ENCODE results near the gene NUDT8. TPM values are rescaled to one million over a fixed set of nuclear protein-coding genes. Genes with fewer than 3 reads are reported as not detected.

The NUDT8 gene
- total and polyA plus RNA-seq, 2 of the 8 experiments (the other 6 are each of a cell fraction or from before 2014, with no cell fraction given): 7.2 to 8.3 TPM

DNA sequence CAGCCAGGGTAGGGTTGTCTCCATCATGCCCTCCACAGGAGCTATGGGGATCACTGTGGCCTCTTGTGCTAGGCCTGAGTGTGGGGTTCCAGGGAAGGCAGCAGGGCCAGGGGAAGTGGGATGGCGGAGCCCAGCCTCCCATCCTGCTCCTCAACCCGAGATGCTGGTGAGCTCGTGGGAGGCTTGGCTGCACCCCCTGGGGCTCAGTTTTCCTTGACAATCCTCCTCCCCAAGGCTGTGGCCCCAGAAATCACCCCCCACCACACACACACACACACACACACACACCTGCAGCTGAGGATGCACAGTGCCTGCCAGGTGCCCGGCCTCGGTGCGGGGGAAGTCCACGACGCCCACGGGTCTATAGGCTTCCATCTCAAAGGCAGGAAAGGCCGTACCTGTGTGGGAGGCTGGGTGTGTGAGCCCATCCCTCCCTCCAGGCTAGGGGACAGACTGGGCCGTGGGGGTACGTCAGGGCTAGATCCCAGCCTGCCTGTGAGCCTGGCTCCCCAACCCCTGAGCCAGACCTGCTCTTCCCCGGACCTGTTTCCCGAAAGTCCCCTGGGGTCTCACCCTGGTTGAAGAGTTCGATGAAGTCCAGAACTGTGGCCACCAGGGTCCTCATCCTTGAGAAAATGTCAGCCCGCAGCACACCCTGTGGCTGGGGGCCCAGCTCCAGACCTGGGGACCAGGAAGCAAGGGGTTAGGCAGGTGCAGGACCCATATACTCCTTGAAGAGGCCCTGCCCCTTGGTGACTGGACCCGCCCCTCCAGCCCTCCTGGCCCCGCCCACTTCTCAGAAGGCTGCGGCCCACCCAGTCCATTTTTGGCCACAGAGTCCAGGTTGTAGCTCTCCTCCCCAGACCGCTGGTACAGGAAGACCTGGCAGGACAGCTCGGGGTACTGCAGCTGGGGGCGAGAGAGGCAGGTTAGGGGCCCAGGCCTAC is 15.0 kb upstream of the NUDT8 start:
- Histone ChIP-seq H3K56ac (replicated peaks; ENCODE audit: insufficient read length, low read depth, low read length) (no peak overlapping the region), H2AFZ (ENCODE audit: low read length) (no peak overlapping the region), H3K4me3 (ENCODE audit: extremely low read depth in 1 of 4, insufficient read depth in 2 of 4, low read depth in 3 of 4, low read length in 4 of 4) (no peak overlapping the region), H3K9me3 (ENCODE audit: insufficient read depth in 2 of 2, low read depth in 1 of 2, low read length in 1 of 2) (peaks cover 3 to 6% of the 10 kb centered on the region in 2 experiments; a peak in 3 of 4 replicates), H2BK20ac (ENCODE audit: low read length) (no peak overlapping the region), H3K23ac (ENCODE audit: insufficient read length) (no peak overlapping the region), H3K9ac (replicated peaks in 1 of 4; ENCODE audit: extremely low read depth in 1 of 4, low read depth in 3 of 4, low read length in 3 of 4) (no peak overlapping the region), H3K23me2 (ENCODE audit: low read depth, low read length) (peaks cover 3% of the 10 kb centered on the region), H3K4me2 (ENCODE audit: insufficient read depth in 1 of 2, low read depth in 2 of 2, low read length in 2 of 2) (no peak overlapping the region), H3K14ac (ENCODE audit: insufficient read length) (no peak overlapping the region), H4K8ac (ENCODE audit: extremely low read depth, insufficient read depth, low read length) (0 out of 2 replicates have a peak overlapping the region, but pooled peaks have one; percentile 40), H2AK5ac (ENCODE audit: low read depth, low read length) (no peak overlapping the region), H4K5ac (ENCODE audit: insufficient read length, low read depth, low read length) (no peak overlapping the region), H2BK5ac (ENCODE audit: low read depth, low read length) (no peak overlapping the region), H2BK120ac (replicated peaks; ENCODE audit: low read depth, low read length) (no peak overlapping the region), H3K4ac (replicated peaks; ENCODE audit: insufficient read length, low read depth, low read length) (no peak overlapping the region), H4K91ac (replicated peaks; ENCODE audit: insufficient read length, low read length) (no peak overlapping the region), H2BK15ac (ENCODE audit: low read length) (no peak overlapping the region), H3K18ac (ENCODE audit: extremely low read depth, low read length) (peak overlapping the region; percentile 32), H3K79me1 (ENCODE audit: low read depth, low read length) (no peaks in the 10 kb centered on the region), H4K20me1 (replicated peaks in 1 of 2; ENCODE audit: control insufficient read depth in 1 of 2, insufficient read depth in 2 of 2, low read length in 2 of 2) (peaks cover 0 to 4% of the 10 kb centered on the region in 2 experiments), H3K79me2 (ENCODE audit: control insufficient read depth in 1 of 2, insufficient read depth in 2 of 2, low read length in 2 of 2) (no peaks in the 10 kb centered on the region), H3K27me3 (replicated peaks in 1 of 4; ENCODE audit: control insufficient read depth in 3 of 4, extremely low read depth in 1 of 4, insufficient read depth in 3 of 4, low read length in 3 of 4) (peaks cover 5 to 20% (median 13%) of the 10 kb centered on the region in 4 experiments), H3K4me1 (replicated peaks in 1 of 4; ENCODE audit: control insufficient read depth in 3 of 4, insufficient read depth in 4 of 4, low read length in 3 of 4) (peaks cover 0 to 6% (median 0%) of the 10 kb centered on the region in 4 experiments; a peak in 1 of 7 replicates), H3K36me3 (ENCODE audit: control insufficient read depth in 2 of 4, insufficient read depth in 4 of 4, low read length in 3 of 4) (no peaks in the 10 kb centered on the region; a peak in 1 of 8 replicates), H2BK12ac (ENCODE audit: low read depth, low read length) (peak overlapping the region; percentile 80; the same call in 1 of the 2 replicates), H3K27ac (ENCODE audit: low read depth, low read length) (no peak overlapping the region)
- POLR2A ChIA-PET (ENCODE audit: partially characterized antibody): interaction anchor here (1.0 to 1.5 kb wide), 2 partner anchors 17 to 31 kb away, joined by 3 read pairs; no protein-coding TSS in a partner anchor
- DNase-seq (ENCODE audit: low read depth in 1 of 2, low spot score in 2 of 2) (peak in 1 of 2 experiments; percentile 56), FAIRE-seq (no peak)
- CTCF ChIA-PET (ENCODE audit: partially characterized antibody): interaction anchor here (0.6 to 8.6 kb wide), 20 partner anchors 10 to 173 kb away, joined by 3 to 99 read pairs (median 4); partner anchors contain the start of genes ALDH3B2 and NUDT8
- WGBS, 2 experiments (ENCODE audit: extremely low coverage in 1 of 2, insufficient coverage in 1 of 2, insufficient read length in 1 of 2, insufficient replicate concordance in 2 of 2, low coverage in 1 of 2, low lambda C conversion rate in 2 of 2, missing lambda C conversion rate in 1 of 2): 94% methylated on average over 17 of the region's 22 CpGs; no CpG with 5 or more reads in 1 of the 2 experiments
- TF ChIP-seq, protein P1, sequence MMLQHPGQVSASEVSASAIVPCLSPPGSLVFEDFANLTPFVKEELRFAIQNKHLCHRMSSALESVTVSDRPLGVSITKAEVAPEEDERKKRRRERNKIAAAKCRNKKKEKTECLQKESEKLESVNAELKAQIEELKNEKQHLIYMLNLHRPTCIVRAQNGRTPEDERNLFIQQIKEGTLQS (IDR thresholded peaks at IDR 0.05; ENCODE audit: insufficient read depth, low read depth, low read length): no peak
- TF ChIP-seq CTBP2 (IDR thresholded peaks at IDR 0.05; ENCODE audit: borderline replicate concordance, insufficient read depth, insufficient read length, low read length): no peak
- no peak for TF ChIP-seq RFX5 (IDR thresholded peaks at IDR 0.05; ENCODE audit: borderline replicate concordance, low read depth, low read length)
- no peak for TF ChIP-seq BCL11A (IDR thresholded peaks at IDR 0.05; ENCODE audit: low read depth in 2 of 2, low read length in 2 of 2)
- no peak for TF ChIP-seq EGR1 (IDR thresholded peaks at IDR 0.05; ENCODE audit: borderline replicate concordance, low read depth, low read length)
- TF ChIP-seq SP2 (IDR thresholded peaks at IDR 0.05; ENCODE audit: low read length): no peak
- no peak for TF ChIP-seq GTF2F1 (IDR thresholded peaks at IDR 0.05; ENCODE audit: borderline replicate concordance, low read depth, low read length)
- TF ChIP-seq PHF8 (conservative IDR thresholded peaks at IDR 0.05; ENCODE audit: low read depth, low read length): no peak
- no peak for TF ChIP-seq EZH2 (IDR thresholded peaks at IDR 0.05; ENCODE audit: low read depth, low read length, severe bottlenecking)
